HG02588 (cell line): Measurements from ENCODE around the gene MICOS13.

Experiments
- ATAC-seq: cut with Tn5 transposase; IDR thresholded peaks from one replicate; pipeline ENCODE4 v1.9.1; 2021; ENCODE audit warnings: mild to moderate bottlenecking, moderate library complexity; ENCODE audit not compliant: unreplicated experiment

The MICOS13 gene

DNA sequence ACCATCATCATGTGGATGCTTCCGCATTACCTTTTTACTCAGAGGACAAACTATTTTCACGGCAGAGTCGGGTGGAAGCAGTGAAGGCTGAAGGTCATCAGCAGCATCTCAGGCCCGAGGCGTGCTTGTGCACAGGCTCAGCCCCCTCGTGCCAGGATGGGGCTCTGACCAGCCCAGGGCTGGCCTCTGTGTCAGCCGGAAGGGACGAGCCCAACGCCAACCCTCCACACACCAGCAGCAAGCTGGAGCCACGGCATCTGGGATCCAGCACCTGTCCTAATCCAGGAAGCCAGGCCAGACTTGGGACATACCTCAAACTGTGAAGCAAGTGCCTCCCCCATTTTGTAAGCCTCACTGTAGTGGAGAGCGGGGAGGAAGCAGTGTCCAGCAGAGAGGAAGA, 11.1 kb downstream of the MICOS13 start:
- no peak for ATAC-seq

GRCh38 chr19:5667751-5668271, 12.5 kb downstream of the MICOS13 start:
- no peak for ATAC-seq

DNA sequence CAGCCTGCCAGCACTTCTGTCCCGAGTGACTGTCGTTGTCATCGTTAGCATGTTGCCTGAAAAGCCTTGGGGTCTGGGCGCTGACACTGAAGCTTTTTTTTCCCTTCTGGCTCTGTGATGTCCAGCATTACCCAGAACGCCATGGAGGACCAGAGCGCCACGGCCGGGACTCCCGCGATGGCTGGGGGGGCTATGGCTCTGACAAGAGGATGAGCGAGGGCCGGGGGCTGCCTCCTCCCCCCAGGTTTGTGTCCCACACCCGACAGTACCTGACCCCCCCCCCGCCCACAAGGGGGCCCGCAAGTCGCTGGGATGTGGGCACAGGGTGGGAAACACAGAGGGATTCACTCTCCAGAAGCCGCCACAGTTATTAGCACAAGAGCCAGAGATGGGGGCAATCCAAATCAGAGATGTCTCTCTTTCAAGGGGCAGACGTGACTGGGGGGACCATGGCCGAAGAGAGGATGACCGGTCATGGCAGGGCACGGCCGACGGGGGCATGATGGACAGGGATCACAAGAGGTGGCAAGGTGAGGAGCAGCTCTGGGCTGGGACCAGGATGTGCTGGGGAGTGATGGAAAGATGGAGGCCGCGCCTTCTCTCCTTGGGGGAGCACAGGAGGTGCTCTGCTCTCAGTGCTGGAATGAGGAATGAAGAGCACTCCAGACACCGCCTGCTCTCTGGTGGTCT, 13.2 kb downstream of the MICOS13 start:
- no peak for ATAC-seq

DNA sequence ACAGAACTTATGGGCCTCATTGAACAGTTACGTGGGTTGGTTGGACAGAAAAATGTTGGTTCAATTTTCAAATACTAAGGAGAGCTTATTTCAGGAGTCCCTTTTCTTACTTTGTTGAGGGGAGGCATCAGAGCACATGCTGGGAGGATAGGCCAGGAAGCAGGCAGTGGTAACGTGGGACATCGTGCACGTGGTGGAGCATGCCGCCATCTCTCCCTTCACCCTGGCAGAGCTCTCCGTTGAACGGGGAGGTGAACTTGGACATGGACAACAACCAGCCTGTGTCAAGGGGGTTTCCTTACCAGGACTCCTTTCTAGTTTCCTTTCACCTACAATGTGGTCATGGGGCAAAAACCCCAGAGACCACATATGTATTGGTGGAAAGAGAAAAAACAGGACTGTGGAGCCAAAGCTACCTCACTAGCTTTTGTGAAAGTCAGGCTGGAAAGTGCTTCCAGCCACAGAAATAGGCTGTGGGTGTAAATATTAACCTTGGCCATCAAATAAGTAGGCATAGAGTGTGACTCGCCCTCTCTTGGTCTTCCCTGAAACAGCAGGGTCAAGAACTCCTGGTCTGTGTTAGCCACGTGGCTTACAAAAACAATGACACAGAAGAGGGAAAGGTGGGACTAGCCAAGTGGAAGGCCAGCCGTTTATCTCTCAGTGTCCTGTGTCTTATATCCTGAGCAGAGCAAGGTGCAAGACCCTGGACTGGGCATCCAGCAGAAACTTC, 14.4 kb downstream of the MICOS13 start:
- ATAC-seq, result no peak

GRCh38 chr19:5664515-5664914, 15.8 kb downstream of the MICOS13 start:
- no peak for ATAC-seq

DNA sequence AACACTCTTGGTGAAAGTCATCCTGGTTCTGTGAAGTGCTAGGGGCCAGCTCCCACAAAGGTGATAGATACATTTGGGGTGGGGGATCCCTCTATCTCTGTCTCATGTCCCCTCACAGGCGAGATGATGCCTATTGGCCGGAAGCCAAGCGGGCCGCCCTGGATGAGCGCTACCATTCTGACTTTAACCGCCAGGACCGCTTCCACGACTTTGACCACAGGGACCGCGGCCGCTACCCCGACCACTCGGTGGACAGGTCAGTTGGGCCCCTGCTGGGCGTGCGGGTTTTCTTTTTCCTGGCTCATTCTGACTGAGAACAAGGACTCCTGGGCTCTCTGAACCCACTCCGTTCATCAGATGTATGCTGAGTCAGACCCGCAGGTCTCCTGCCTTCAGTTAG, 16.4 kb downstream of the MICOS13 start:
- no peak for ATAC-seq

- ATAC-seq, result no peak
Measured at GRCh38 chr19:5661483-5661882, 18.8 kb downstream of the MICOS13 start.

DNA sequence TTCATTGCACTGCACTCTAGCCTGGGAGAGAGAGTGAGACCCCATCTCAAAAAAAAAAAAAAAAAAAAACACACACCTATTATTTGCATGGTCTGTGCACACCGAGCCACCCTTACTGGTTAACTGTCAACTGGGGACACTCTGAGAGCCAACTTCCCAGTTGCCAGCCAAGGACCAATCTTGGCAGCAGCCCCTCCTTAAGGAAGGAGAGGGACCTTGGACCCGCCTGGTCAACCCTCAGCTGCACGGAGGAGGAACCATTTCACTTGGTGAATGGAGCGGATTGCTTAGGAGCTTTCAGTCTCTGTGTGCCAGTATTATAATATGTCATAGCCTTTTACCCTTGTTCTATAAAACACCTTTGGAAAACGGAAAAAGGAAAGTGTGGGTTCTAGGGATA, 24.9 kb downstream of the MICOS13 start:
- ATAC-seq, result no peak

DNA sequence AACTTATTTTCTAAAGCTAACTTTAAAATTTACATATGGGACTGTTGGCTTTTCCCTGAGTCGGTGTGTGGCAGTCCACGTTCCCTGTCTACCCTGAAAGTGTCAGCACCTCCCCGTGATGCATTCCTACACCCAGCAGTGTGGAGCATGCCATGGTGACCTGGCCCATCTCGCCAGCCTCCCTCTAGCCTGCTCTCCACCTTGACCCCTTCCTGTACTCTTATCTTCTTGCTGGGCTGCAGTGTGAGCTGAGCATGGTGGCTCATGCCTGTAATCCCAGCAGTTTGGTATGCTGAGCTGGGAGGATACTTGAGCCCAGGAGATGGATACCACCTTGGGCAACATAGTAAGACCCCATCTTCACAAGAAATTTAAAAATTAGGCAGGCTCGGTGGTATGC, 25.4 kb downstream of the MICOS13 start:
- ATAC-seq, result no peak

DNA sequence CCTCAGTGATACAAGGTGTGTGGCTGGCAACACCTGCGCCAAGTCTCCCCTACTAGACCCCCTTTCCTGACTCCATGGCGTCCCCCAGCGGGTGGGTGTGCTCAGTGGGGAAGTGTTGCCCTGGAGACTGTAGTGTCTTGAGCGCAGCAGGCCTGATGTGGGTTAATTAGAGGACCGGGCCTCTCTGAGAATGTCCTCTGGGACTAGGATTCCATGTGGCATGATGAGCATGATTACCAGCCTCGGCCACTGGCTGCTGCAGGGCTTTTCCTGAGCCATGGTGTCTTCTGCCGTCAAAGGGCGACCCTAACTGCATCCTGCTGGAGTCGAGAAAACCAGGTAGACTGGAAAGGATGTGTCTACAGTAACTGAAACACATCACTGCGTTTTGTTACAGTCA, 28.1 kb downstream of the MICOS13 start:
- no peak for ATAC-seq

- no peak for ATAC-seq
Measured at GRCh38 chr19:5651361-5651760, 29.0 kb downstream of the MICOS13 start.

GRCh38 chr19:5648464-5648863, 31.9 kb downstream of the MICOS13 start:
- ATAC-seq, result no peak

DNA sequence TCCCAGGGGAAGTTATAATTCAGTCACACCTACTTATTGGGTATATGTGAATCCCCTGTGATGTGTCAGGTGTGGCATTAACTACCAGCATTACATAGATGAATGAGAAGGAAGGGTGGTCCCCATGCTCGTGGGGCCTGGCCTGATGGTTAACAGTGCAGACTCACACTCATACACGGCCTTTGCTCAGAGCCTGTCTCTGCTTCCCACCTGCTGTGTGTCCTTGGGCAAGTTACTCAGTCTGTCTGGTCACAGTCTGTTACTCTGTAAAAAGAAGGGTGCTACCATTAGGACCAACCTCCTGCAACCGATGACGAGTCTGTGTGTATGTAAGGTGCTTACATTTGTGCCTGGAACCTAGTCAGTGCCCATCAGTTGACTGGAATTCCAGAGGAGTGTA, 33.6 kb downstream of the MICOS13 start:
- ATAC-seq, result no peak

GRCh38 chr19:5645409-5645808, 34.9 kb downstream of the MICOS13 start:
- no peak for ATAC-seq

DNA sequence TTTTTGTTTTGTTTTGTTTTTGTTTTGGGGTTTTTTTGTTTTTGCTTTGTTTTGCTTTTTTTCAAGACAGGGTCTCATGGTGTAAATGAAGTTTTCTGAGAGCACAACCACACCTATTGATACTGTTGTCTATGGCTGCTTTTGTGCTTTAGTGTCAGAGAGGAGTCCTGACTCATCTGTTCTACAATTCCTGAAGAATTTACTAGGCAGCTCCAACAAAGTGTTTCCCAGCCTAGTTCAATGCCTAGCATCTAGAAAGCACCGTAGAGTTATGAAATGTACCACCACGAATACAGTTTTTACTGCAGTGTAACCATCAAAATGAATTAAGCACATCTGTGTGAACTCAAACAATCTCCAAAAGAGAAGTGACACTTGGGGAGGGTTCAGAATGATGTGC, 36.3 kb downstream of the MICOS13 start:
- ATAC-seq, result no peak

DNA sequence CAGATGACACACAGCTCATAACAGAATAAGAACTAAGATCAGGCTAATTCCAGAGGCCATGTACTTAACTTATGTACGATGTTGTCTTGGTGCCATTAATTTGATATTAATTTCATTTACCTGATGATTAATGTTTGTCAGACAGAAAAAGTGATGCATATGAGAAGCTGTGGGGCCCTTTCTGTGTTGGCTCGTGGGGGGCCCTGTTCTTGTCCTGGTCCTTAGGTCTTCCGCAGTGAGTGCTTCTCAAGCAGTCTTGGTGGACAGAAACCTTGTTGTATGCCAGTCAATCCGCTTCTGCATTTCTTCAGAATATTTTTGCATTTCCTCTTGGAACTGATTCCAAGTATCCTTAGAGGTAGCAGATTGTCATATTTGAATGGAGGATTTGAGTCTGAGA, 37.3 kb downstream of the MICOS13 start:
- no peak for ATAC-seq

- no peak for ATAC-seq
Measured at GRCh38 chr19:5642204-5642603, 38.1 kb downstream of the MICOS13 start.

DNA sequence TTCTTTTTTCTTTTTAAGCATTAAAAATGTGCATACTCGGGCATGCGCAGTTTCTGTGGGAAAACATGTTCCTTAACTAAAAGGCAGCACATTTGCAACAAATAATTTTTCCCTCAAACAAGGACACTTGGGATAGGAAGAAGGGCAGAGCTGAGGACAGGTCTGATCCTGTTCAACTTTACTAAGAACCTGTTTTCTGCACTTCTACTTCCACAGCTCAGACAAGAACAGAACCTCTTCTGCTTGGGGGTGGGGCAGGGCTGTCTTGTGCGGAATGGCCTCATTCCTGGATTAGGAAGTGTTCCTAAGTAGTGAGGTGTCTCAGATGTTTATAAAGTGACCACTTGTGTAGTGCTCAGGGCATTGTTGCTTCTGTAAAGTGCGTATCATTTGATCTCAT, 39.1 kb downstream of the MICOS13 start:
- ATAC-seq, result no peak

DNA sequence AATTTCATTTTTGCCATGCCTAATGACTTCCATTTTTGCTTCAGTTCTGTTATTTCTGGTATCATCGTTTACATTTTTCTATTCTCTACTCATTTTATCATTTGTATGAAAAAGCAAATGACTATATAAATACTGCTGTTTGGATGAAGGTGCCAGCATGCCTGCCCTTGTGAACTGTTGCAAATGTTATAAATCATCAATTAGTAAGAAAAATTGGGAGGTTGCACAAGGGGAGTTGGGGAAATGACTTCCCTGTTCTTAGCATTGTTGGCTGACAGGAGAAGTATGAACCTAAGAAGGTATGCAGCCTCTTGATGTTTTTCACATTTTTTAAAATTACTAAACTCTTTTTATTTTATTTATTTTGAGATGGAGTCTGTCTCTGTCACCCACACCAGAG, 42.3 kb downstream of the MICOS13 start:
- ATAC-seq, result no peak

DNA sequence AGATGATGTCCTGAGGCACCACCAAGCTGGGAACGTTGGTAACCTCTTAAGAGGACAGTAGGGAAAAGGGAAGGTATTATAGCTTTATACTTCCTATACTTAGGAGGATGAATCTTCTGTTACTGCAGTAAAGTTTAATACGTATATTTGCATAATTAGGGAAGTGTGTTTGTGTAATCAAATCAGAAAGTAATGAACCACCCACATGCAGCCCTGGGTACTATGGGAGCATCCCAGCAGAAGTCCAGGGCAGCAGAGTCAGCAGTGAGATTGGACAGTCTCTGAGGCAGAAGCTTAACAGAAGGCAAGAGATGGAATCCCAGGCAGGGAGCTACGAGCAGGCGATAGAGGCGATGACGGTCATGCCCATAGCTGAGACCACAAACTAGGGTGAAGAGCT, 44.9 kb downstream of the MICOS13 start:
- ATAC-seq, result no peak

DNA sequence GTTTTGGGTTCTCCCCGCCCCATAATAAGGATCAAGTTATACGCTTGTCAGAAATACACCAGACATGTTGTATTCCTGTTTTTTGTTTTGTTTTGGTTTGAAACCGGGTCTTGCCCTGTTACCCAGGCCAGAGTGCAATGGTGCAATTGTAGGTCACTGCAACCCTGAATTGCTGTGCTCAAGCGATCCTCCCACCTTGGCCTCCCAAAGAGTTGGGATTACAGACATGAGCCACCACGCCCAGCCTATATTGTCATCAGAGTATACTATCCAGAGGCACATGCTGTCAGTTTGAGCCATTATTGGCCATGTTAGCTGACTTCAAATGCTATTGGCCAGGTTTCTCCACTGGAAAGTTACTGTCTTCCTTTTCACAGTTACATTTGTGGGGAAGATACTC, 47.7 kb downstream of the MICOS13 start:
- ATAC-seq, result no peak

DNA sequence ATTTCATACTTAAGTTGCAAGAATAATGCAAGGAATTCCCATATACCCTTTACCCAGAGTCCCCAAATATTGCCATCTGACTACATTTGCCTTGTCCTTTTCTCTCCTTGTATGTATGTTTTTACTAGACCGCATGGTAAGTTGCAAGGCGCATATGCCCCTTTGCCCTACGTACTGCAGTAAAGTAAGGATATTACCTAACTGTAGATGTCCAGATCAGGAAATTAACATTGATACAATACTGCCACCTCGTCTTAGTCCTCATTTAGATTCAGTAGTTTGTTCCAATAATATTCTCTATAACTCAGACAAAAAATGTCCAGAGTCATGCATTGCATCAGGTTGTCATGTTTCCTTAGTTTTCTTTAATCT, 48.1 kb downstream of the MICOS13 start:
- no peak for ATAC-seq
